HFF-Myc (cell line): ENCODE data around the gene GPR137B.
A peak's percentile ranks its signal among the peaks of the same experiment; 100 is the strongest.

Experiments used
- DNase-seq: peaks from one replicate; pipeline ENCODE4 v3.0.0-alpha.2; 2011; ENCODE audit warnings: low read depth; ENCODE audit errors: extremely low read depth
- H3K4me3 ChIP-seq: replicated peaks from 2 replicates; pipeline ENCODE4 v1.5.1; 2011; ENCODE audit warnings: low read depth, mild to moderate bottlenecking, control low read depth, low read length
- CTCF ChIP-seq: IDR thresholded peaks from 2 replicates; pipeline ENCODE4 v1.5.1; 2012; ENCODE audit warnings: mild to moderate bottlenecking, low read depth, low read length, control low read depth; ENCODE audit errors: missing control alignments

Gene GPR137B

GRCh38 chr1:236117710-236118109 is 24.6 kb upstream of the GPR137B start:
- DNase-seq, result no peak
- no peak for TF ChIP-seq CTCF
- no peak overlapping the region for H3K4me3 ChIP-seq

GRCh38 chr1:236119943-236120484 is 22.3 kb upstream of the GPR137B start:
- no peak for DNase-seq
- TF ChIP-seq CTCF, result no peak
- H3K4me3 ChIP-seq, result no peak overlapping the region

- no peak overlapping the region for H3K4me3 ChIP-seq
- TF ChIP-seq CTCF, result no peak
- no peak for DNase-seq
These were observed 21.6 kb upstream of the GPR137B start for GRCh38 chr1:236120721-236121153.

- no peak for DNase-seq
- H3K4me3 ChIP-seq, result no peak overlapping the region
- TF ChIP-seq CTCF, result no peak
These were observed 20.2 kb upstream of the GPR137B start for GRCh38 chr1:236122176-236122575.

GRCh38 chr1:236123563-236123962 is 18.8 kb upstream of the GPR137B start:
- no peak for DNase-seq
- TF ChIP-seq CTCF, result no peak

GRCh38 chr1:236124965-236125364 is 17.4 kb upstream of the GPR137B start:
- no peak for DNase-seq
- TF ChIP-seq CTCF, result peak; percentile 15
- H3K4me3 ChIP-seq, result no peak overlapping the region

More at GRCh38 chr1:236123563-236123962, 18.8 kb upstream of the GPR137B start:
- H3K4me3 ChIP-seq, result no peak overlapping the region

- no peak for DNase-seq
These were observed 15.3 kb upstream of the GPR137B start for GRCh38 chr1:236127045-236127444.

More at GRCh38 chr1:236127045-236127444, 15.3 kb upstream of the GPR137B start:
- H3K4me3 ChIP-seq, result no peak overlapping the region
- no peak for TF ChIP-seq CTCF
